GM21447 (cell line): ENCODE measurements around the gene ARNT2.

Experiments used
- ATAC-seq: cut with Tn5 transposase; IDR thresholded peaks from one replicate; pipeline ENCODE4 v1.9.1; 2021; ENCODE audit not compliant: unreplicated experiment

Gene ARNT2

DNA sequence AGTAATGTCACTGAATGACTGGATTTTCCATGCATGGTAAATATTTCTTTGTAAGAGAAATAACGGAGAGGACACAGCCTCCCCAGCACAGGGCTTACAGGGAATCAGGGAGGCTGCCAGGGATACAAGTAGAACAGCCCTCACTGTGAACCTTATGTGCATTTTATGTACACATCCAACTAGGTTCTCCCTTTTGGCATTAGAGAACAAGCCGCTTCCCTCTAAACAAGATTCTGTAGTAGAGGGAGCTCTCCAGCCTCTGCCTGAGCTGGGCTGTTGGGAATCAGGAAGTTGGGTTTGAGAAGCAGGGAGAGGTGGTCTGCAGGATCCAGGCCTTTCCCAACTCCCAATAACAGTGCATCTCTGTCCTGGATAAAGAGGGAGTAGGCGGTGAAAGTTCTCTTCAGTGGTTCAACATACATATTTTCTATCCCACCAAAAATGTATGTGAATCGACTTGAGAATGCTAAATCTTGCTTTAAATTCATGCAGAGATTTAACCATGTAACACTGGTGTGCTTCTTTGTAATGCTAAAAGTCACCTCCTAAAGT, 83.7 kb downstream of the ARNT2 start:
- ATAC-seq: no peak

DNA sequence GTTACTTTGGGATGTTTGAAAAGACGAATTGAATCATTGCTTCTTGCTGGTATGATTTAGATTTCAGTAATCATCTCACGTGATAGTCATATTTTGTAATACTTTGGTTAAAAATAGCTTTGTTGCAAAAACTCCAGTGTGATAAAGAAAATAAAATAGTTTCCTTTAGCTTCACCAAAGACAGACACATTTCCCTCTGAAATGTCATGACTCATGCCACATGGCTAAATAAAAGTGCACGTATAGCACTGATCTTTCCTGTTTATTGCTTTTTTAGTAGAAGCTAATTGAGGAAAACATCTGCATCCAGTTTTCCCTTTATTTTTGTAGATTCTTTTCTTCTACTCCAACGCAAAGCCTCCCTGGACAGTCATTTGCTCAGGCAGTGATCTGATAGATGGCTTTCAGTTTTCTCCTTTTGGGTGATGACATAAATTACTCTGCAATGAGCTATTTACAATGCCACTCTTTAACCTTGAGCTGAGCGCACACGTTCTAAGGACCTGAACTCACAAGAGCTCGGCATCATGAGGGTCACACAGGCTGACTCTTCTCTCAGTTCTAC, 84.9 kb downstream of the ARNT2 start:
- ATAC-seq: no peak

DNA sequence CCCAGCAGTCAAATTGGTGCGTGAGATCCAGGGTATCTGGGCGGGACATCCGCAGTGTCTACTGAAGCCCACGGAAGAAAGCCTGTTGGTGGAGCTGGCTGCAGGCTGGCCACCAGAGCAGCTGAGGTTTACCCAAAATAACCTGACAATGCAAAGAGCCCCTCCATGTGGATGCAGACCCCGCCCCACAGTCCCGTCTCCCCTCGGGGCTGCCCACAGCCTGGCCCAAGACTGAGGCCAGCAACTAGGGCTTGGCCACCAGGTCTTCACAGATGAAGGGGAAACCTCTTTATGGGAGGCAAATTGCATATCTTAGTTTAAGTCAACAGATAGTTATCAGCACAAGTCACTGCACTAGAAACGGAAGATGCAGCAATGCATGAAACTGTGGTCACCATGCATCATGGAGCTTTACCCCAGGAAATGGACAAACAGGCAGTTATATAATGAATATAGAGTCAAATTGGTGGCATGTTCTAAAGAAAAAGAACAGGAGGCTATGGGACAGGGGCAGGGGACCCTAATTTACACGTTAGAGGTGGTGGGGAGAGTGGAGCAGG, 86.3 kb downstream of the ARNT2 start:
- ATAC-seq: no peak

DNA sequence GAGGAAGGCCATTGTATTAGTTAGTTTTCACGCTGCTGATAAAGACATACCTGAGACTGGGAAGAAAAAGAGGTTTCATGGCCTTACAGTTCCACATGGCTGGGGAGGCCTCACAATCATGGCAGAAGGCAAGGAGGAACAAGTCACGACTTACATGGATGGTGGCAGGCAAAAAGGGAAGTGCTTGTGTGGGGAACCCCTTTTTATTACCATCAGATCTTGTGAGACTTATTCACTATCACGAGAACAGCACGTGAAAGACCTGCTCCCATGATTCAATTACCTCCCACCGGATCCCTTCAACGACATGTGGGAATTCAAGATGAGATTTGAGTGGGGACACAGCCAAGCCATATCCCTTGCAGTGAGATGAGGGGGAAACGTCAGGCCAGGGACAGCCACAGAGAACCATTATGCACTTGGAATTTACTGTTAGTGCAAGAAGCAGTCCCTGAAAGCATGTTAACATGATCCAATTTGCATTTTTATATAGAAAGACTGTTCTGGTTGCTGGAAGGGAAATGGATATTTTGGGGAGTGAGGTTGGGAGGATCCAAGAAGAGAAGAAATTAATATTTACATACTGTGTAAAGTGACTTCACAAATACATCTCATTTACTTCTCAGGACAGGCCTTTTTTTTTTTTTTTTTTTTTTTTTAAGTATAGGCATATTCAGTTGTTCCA, 87.1 kb downstream of the ARNT2 start:
- no peak for ATAC-seq

DNA sequence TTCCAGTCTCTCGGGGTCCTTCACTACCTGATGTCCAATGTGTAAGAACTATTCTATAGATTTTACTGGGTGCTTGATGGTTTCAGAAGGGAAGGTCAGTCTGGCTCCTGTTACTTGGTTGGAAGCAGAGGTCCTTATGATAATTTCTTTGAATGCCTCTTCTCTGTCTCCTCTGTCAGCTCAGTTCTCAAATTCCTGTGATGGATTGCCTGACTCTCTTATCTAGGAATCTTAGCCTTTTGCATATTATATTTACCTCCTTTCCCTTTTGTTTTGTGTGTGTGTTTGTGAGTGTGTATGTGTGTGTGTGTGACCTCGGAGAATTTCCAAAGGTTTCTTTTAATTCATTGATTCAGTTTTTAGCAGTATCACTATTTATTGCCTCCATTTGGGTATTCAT, 88.2 kb downstream of the ARNT2 start:
- no peak for ATAC-seq

DNA sequence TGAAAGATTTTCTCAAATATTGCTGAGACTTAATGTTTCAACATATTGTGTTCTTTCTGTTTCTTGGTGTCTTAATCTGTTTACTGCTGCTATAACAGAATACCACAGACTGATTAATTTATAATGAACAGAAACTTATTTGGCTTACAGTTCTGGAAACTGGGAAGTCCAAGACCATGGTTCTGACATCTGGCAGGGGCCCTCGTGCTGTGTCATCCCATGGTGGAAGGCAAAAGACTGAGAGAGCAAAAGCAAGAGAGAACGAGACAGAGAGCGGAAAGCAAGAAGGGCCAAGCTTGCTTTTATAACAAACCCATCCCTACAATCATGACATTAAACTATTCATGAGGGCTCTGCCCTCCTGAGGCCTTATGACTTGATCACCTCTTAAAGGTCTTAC, 88.7 kb downstream of the ARNT2 start:
- ATAC-seq: no peak

DNA sequence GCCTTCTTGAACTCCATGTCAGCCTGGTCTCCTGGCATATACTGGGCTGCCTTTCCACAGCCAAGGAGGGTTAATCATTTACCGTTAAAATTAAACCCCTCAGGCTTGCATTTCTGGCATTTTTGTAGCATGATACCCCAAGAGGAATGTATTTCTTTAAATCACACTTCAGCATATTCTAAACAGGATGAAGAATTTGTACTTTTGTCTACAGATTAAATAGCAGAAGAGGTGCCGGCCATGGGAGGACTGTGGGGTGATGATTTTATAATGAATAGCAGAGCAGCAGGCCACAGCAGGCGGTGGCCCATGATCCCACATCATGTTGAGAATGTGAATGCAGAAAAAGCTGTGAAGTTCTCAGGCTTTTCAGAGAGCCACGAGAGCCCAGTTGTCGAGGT, 90.2 kb downstream of the ARNT2 start:
- ATAC-seq: no peak

DNA sequence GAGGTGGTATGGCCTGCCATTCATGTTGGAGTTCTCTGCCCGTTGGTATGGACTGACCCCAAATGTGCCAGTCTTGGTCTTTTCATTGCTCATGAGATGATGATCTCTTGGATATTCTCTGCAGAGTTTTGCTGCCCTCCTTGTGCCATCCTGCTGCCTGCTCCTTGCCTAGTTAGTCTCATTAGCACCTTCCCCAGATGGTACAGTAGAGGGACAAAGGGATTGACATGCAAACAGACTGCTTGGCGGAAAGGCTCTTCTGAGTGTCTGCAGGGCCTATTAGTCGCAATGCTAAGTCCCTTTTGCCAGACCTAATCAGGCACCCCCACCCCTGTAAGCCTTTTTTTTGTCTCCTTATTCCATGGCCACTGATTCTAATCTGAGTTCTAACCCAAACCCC, 90.6 kb downstream of the ARNT2 start:
- ATAC-seq: no peak

DNA sequence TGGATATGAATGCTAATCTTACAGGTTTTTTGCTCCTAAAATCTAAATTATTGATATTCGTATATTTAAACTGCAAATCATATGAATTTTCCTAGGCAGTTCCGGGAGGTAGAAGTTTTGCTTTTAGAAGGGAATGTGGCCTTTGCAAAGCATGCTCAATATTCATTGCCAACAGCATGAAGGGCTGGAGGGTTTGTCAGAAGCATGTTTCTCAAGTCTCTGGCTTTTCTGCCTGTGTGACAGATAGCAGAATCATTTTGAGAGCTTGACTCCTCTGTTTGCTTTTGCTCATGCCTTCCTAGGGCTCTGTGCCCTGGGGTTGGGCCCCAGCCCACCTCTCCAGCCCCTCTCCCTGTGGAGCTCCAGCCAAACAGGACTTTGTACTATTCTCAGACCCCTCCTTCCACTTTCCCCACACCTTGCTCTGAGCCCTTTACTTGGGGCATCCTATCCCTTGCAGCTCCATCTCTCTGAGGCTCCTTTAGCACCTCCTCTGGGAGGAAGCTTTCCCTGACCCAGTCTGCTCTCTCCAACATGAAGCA, 91.3 kb downstream of the ARNT2 start:
- ATAC-seq: no peak

DNA sequence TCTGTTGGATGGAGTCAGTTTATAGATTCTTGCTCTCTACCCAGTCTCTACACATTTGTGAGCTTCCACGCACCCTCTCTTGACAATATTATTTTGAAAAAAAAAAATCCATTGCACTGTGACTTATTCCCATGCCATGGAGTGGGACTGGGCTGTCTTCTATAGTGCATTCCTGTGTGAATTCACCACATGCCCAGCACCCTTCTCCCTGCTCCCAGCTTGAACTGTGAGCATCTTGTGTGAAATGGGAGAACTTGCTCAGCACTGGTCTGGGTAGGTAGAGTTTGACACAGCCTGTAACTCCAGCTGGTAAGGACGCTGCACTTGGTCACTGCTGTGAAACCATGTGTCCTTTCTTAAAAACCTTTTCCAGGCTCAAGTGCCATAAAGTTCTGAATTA, 91.9 kb downstream of the ARNT2 start:
- ATAC-seq: no peak

DNA sequence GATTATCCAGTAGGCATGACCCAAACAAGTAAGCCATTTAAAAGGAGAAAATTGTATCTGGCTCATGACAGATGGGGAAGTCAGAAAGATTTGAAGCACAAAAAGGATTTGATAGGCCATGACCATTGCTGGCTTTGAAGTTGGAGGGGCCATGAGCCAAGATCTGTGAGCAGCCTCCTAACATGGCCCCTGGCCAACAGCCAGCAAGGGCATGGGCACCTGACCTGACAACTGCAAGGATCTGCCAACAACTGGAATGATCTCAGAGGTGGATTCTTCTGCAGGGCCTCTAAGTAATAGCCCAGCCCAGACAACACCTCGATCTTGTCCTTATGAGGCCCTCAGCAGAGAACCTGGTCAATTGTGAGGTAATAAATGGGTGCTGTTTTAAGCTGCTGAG, 93.0 kb downstream of the ARNT2 start:
- no peak for ATAC-seq

DNA sequence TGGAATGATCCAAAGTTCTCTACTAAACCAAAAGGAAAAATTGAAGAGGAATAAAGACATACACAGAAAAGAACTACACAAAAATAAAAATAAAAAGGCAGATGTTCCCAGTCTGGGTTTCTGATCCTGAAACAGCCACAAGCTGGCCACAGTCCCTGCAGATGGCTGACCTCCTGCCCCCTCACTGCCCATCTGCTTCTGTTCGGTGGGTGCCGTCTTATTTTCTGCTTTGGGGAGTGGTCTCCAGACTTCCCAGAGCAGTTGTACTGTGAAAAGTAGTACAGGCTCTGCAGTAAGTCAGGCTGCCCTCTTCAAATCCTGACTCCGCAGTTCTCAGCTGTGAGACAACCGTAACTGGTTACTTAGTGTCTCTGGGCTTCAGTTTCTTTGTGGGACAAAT, 94.5 kb downstream of the ARNT2 start:
- no peak for ATAC-seq

DNA sequence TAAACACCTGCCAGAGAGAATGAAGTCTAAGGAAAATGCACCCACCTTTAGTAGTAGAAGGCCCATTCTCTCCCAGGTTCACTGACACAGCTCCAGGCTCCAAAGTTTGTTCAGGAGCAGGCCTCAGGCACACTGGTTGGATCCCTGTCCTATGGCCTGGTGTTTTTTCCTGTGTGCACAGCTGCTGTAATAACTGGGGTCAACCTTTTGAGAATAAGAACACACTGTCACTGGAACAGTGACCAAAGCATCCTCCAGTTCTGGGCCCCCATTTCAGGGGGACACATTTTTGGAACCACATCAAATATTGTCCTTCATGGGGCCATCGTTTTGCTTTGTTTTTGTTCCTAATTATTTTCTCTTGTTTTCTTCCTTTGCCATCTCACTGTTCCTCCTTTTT, 95.8 kb downstream of the ARNT2 start:
- ATAC-seq: no peak

DNA sequence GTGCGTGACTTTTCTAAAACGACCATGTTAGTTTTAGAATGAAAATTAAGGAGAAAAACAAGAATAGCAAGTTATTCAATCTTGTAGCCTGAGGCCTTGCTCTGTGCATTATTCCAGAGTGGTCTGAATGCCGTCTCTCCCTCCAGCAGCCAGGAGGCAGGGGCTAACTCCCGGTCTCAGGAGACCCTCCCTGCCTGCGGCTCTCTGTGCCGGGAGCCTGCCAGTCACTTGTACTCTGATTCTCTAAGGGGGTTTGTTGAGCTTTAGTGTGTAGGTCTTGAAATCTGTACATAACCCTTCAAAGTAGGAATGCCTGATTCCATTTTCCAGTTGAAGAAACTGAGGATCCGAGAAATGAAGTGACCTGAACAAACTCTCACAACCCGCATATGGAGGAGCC, 97.3 kb downstream of the ARNT2 start:
- ATAC-seq: no peak

DNA sequence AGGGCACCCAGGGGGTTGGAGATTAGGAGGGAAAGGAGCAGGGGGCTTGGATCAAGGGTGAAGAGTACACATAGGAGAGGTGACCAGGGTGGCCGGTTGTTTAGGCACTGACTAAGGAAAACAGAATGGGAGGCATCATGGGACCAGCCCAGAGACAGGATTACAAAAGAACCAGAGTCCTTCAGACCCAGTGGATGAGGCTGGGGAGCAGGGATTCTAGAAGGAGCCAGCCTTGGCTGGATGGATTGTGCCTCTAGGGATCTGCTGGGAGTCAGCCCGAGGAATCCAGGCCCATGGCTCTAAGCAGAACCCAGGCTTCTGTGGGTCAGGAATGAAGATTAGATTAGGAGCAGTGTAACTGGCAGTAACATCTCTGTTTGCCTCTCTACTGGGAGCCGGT, 98.6 kb downstream of the ARNT2 start:
- no peak for ATAC-seq

DNA sequence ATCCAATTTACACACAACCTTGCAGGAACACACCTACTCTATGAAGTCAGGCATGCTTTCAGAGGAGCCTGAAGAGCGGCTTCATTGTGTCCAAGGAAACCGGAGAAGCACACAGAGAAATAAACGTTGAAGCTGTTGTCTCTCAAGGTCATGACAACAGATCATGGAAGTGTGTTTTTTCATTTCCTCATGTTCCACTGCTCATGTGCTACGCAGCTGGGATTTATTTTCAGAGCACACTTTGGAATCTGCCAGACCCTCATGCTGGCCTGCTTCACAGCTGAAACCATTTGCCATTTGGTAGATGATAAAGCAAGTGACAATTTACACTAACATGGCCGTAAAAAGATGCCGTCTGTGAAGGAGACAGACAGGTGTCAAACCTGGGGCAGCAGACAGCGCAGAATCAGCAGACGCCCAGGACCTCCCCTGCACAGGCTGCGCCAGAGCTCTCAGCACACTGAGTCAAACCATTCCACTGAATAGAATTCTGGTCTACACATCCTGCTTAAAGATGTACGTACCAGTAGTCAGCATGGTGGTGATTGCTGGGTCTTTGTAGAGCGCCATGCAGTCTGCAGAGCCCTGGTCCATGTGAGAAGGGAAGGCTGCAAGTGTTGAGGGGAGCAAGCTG, 99.3 kb downstream of the ARNT2 start:
- no peak for ATAC-seq

DNA sequence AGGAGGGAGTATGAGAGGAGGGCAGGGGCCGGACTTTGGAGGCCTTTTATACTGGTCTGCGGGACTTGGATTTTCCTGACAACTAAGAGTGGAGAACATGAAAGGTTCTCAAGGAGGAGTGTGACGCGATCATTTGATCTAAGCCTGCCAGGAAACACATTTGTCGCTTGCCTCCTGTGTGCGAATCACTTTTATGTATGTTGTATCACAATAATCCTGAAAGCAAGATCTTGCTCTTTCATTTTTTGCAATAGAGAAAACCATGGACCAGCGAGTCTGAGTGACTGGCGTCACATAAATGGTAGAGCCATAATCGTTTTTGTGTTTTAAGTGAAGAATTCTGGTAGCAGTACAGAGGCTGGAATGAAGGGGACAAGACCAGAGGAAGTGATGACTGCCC, 100.7 kb downstream of the ARNT2 start:
- no peak for ATAC-seq

DNA sequence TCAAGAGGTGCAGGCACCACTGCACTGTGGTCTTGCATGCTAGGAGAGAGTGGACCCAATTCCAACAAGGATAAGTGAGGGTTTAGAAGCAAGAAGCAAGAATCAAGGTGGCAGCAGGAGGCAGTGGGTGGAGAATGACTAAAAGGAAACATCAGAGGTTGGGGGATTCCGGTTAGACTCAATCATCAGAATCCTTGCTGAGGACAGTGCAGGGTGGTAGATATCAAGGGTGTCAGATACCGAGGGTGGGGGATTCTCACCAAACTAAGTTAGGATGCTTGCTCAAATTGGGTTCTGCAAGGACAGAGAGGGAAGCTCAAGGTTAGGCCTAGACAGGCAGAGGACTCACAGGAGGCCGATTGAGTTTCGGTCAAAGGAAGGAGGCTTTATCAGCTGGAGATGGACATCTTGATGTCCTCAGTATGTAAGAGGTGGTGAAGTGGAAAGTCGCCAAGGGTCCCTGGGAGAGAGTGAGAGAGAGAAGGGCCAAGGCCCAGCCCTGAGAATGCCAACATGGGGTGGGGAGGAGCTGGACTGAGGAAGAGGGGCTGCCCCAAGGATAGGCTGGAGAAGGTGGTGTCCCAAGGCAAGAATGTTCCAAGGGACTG, 102.2 kb downstream of the ARNT2 start:
- no peak for ATAC-seq

DNA sequence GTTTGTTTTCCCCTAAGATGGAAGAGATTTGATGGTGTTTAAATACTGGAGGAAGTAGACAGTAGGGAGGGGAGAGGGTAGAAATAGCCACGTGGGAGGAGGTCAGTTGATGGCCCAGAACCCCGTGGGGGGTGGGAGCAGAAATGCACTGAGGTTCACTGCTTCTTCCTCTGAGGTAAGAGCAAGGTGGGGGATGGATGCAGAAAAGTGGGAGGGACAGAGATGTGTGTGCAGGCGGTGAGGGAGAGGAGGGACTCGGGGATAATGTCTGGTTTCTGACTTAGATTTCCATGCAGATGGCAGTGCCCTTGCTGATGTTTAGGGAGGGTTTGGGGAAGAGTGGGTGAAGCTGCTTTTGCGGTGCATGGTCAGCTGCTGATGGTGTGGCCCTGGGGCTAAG, 102.9 kb downstream of the ARNT2 start:
- no peak for ATAC-seq

DNA sequence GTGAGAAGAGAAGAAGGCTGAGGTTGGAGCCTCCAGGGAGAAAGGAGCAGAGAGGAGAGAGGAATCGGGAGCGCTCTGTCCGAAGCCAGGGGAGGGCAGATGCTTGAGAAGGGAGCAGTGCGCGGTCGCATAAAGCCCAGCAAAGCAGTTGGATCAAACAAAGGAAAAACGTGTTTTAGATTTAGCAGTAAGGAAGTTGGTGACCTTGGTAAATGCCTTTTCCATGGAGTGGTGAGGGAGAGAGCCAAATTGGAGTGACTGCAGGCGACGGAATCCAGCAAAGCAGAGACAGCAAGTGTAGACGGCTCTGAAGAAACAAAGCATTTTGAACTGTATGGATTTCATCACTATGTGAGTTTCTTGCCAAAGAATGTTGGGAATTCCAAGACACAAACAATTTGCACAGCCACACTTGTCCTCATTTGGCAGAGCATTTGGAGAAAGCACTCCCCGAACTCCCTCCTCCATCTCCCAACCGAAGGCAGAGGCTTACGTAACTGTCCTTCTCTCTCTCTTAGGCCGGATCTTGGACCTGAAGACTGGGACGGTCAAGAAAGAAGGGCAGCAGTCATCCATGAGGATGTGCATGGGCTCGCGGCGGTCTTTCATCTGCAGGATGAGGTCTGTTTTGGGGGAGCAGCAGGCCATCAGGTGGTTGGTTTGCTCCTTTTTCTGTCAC, 103.6 kb downstream of the ARNT2 start:
- ATAC-seq: no peak

DNA sequence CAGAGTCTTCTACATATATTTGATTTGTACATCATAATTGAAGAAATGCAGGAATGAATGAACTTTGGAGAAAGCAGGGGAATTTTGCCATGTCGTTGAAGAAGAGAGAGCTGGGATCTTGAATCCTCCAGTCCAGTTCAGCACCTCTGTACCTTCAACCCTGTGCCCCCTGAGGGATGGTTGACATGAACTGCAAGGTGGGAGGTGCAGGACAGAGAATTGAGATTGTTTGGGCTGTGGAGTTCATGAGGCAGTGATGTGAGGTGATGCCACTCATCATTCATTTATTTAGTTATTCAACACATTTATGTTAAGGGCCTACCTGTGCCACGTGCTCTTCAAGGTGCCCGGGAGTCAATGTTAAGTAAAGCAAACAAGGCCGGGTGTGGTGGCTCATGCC, 104.6 kb downstream of the ARNT2 start:
- no peak for ATAC-seq
